Activated T-cell treated with anti-CD3 and anti-CD28 coated beads for 48 hours (primary cell): ENCODE data around the gene PPP2R2D.

ENCODE experiments used
- DNase-seq: peaks from one replicate; pipeline ENCODE4 v3.0.0-alpha.2; 2020; ENCODE audit warnings: low read depth

The PPP2R2D gene

GRCh38 chr10:131929122-131929845 lies 28.5 kb downstream of the PPP2R2D start:
- DNase-seq = no peak

DNA sequence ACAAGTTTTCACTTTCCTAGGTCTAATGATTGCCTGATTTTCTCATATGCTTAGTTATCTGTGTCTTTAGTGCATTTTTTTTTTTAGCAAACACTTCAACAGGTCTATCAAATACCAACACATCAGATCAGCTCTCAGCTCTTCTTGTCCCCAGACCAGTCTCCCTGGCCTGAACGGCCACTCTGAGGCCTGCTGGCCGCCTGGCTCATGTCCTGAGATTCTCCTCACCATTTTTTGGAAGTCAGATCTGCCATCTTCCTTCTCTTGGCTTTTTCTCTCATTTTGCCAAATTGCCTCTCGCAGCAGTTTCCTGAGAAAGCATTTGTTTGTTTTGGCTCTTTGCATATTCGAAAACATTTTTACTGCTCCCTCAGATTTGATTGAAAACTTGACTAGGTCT lies 29.3 kb downstream of the PPP2R2D start:
- no peak for DNase-seq

- no peak for DNase-seq
These were observed 29.9 kb downstream of the PPP2R2D start for GRCh38 chr10:131930586-131931330.

DNA sequence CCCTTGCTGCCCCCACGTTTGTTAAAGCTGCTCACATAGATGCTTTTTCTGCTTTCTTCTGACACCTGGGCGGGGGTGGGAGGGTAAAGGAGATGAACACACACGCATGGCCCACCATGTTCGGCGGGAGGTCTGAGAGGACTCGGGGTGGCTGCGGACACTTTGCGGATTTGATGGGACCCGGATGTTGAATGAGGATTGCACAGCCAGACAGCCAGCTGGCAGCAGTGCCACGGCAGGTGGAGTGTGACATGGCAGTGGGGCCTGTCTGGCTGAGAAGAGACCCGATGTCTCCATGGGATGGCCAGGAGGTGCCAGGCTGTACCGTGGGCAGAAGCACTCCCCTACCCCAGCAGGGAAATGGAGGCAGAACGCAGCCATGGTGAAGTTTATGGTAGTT lies 31.2 kb downstream of the PPP2R2D start:
- no peak for DNase-seq

DNA sequence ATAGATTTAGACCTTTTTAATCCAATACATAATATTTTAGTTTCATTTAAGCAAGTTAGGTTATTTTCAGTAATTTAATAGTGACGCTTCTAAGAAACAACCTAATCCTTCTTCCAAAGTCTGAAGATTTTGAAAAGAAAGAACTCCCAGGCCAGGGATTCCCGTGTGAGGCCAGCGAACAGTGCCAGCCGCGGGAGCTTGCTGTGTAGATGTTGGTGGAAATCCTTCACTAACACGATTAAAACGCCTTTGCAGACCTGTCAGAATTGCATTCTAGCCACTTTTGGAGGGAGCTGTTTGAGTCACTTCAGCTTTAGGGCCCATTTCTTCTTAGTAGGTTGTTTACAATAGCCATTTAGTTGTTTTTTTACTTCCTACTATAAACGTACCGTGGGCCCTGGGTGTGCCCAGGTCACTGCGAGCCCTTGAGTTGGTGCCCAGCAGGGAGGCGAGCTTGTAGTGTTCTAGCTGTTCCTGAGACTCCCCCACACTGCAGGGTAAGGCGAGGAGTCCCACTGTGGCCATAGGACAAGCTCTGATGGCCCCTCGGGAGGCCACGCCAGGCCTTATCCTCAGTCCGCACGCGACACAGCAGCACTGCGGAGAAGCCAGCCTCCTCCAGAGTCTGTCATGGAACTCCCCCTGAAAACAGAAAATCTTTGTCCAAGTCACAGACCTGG lies 32.3 kb downstream of the PPP2R2D start:
- DNase-seq = no peak

DNA sequence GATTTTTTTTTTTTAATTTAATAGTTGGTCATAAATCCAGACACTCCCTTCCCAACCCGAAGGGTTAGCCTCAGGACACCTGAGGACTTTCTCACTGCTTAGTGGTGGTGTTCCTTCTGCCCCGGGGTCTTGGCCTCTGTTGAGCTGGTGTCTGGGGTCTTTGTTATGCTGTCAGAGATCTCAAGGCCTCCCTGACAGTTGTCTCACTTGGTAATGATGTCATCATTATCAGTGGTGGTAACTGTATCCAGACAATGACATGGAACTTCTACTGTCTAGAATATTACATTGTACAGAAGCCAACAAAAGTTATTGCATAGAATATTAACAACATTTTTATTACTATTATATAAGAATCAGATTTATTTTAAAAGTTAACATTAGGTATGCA lies 32.9 kb downstream of the PPP2R2D start:
- no peak for DNase-seq

DNA sequence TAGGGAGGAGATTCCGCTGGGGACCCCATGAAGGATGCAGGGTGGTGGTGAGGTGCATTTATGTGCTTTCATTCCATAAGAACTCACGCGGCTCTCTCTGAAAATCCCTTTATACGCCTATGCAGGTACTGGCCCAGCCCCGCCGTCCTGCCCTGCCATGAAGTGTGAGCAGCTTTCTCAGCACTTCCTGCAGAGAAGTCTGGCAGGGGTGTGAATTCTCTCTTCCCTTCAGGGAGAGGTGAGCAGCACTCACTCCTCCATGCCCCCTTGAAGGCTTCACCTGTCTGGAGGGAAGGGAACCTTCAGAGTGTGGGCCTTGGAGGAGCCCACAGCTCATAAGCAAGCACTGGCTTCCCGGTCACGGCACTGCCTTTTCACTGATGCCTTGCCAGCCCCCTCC lies 34.0 kb downstream of the PPP2R2D start:
- DNase-seq = no peak

GRCh38 chr10:131935260-131935659 lies 34.5 kb downstream of the PPP2R2D start:
- no peak for DNase-seq

DNA sequence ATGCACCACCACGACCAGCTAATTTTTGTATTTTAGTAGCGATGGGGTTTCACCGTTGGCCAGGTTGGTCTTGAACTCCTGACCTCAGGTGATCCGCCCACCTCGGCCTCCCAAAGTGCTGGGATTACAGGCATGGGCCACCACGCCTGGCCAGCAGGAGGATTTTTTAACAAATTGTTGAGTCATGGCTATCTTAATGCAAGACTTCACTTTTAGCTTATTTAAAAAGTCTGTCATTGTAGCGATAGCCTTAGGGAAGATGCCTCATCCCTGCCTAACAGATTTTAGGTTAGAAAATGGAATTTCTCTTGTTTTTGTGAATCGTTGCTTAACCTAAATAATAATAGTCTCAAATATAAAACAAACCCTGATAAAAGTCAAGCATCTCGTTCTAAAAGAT lies 35.5 kb downstream of the PPP2R2D start:
- no peak for DNase-seq

GRCh38 chr10:131936736-131937135 lies 35.9 kb downstream of the PPP2R2D start:
- DNase-seq = no peak

DNA sequence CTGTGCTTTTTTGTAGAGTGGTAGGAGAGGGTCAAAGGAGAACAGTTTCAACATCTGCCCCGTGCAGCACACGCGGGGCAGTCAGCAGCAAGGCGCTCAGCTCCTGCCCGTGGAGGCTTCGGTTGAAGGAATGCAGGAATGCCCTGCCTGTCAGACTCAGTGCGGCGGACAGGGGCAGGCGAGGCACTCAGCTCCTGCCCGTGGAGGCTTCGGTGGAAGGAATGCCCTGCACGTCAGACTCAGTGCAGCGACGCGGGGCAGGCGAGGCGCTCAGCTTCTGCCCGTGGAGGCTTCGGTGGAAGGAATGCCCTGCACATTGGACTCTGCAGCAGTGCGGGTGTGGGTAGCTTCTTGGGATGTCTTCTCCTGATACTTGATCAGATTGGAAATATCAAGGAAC lies 37.0 kb downstream of the PPP2R2D start:
- DNase-seq = no peak

DNA sequence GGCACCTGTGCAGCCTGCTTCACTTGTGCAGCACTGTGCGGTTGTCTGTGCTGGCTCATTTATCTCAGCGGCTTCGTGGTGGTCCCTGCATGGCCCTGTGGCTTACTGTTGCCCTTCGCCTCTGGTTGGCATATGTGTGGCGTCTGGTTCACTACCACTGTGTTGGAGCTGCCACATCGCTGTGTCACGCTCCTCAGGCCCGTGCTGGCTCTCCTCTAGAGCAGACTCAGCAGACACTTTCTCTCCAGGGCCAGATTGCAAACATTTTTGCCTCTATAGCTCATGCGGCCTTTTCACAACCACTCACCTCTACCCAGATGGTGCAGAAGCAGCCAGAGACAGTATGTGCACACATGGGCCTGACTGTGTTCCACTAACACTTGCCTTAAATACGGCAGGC lies 37.9 kb downstream of the PPP2R2D start:
- no peak for DNase-seq

DNA sequence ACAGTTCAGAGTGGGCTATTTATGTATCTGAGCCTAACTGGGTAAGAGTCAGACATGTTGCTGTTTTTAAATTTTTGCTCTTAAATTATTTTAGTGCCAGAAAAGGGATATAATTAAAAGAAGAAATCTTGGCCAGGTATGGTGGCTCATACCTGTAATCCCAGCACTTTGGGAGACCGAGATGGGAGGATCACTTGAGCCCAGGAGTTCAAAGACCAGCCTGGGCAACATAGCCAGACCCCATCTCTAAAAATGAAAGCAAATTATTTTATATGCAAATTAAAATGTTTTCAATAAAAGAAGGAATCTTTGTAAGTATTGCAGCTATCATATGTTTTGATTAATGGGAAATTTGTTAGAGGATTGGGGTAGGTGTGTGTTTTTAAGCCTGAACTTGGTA lies 41.6 kb downstream of the PPP2R2D start:
- DNase-seq = no peak

GRCh38 chr10:131943021-131943814 lies 42.4 kb downstream of the PPP2R2D start:
- DNase-seq = no peak

- no peak for DNase-seq
These were observed 43.6 kb downstream of the PPP2R2D start for GRCh38 chr10:131944412-131944811.

GRCh38 chr10:131944976-131945695 lies 44.3 kb downstream of the PPP2R2D start:
- no peak for DNase-seq

GRCh38 chr10:131946321-131946751 lies 45.5 kb downstream of the PPP2R2D start:
- no peak for DNase-seq

DNA sequence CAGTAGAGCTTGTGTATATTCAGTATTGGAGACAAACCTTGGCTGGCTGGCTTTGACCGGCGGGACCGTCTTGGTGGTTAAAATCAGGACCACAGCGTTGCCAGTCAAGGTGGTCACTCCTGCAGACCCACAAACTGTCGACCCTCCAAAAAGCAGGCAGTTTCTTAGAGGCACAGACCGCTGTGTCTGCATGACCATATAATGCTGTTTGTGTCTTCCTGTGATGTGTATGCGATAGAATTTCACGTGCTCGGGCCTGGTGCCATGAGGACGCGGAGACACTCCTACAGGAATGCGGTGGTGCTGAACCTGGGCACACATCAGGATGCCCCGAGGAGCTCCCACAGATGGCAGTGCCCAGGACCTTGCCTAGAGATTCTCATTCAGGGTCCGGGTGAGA lies 46.1 kb downstream of the PPP2R2D start:
- DNase-seq = no peak

DNA sequence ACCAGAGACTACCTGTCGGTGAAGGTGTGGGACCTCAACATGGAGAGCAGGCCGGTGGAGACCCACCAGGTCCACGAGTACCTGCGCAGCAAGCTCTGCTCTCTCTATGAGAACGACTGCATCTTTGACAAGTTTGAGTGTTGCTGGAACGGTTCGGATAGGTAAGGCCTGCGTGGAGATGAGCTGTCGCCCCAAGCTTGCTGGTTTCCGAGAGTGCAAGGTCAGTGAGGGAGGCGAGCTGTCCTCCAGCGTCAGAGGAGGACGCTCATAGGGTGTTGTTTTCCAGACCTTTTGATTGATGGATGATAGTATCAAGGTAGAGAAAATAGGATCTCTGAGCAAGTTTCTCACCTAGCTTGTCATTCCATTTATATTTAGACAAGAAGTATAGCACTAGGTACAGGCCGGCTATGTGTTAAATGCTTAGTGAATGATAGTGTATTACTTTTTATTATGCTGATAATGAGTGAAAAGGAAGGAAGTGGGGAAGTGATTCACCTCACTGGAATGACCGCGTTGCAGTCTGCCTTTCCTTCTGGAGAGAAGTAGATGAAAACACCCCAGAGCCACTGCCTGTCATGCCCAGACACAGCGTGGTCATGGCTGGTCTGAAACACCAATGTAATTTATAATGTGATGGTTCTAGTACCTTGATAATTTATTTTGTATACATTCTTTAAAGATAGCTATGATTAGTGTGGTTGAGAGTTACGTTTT lies 47.0 kb downstream of the PPP2R2D start:
- DNase-seq = no peak

DNA sequence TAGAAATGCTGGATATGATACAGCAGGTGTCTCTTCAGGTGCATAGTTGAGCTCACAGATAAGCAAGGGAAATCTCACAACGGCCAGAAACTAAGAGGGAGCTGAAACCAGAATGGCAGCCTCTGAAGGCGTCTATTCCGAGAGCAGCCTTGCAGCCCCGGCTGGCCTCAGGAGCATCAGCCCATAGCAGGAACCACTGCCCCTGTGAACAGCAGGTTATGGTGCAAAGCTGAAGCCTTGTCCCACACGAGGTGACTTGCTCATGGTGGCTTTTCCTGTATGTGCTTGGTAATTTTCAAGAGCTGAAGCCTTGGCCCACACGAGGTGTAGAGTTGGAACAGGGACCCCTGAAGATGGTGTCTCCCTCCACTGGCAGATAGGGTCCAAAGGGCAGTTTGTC lies 47.7 kb downstream of the PPP2R2D start:
- no peak for DNase-seq
